Stimulated activated CD4-positive, alpha-beta T cell treated with anti-CD3 and anti-CD28 coated beads, Interleukin-1b, Interleukin-23, amount 100 ng/mL, for 24 hours (primary cell): ENCODE measurements around the gene FAM135A.
"Not testable (repeated sequence)": the region's sequence is repeated elsewhere in the genome, so short reads cannot be mapped to it uniquely, and the experiment has no call there.

ENCODE experiments used
- DNase-seq, 4 experiments: peaks; one replicate each; pipeline ENCODE4 v3.0.0-alpha.2; 2020; ENCODE audit warnings: low read depth in 4 of 4, low spot score in 1 of 4

The FAM135A gene

DNA sequence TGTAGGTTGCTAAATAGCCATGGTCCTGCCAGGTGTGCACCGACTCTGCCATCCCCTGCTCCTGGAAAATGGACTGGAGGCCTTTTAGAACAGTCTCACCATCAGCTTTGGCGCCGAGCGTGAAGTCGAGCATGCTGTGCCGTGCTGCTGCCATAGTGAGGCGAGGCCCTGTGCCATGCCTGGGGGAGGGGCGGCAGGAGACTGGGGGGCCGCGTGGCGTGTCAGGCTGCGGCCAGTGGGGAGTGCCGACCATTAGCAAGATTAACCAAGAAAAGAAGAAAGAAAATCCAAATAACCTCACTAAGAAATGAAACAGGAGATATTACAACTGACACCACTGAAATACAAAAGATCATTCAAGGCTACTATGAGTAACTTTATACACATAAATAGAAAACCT lies 195.9 kb downstream of the FAM135A start:
- not testable (repeated sequence) for DNase-seq
